CD4-positive, alpha-beta T cell treated with Interleukin-17A for 1 hour (primary cell): Measurements from ENCODE around the gene RXFP4.

Source experiments
- DNase-seq: peaks from one replicate; pipeline ENCODE4 v3.0.0-alpha.2; 2020

Gene RXFP4

DNA sequence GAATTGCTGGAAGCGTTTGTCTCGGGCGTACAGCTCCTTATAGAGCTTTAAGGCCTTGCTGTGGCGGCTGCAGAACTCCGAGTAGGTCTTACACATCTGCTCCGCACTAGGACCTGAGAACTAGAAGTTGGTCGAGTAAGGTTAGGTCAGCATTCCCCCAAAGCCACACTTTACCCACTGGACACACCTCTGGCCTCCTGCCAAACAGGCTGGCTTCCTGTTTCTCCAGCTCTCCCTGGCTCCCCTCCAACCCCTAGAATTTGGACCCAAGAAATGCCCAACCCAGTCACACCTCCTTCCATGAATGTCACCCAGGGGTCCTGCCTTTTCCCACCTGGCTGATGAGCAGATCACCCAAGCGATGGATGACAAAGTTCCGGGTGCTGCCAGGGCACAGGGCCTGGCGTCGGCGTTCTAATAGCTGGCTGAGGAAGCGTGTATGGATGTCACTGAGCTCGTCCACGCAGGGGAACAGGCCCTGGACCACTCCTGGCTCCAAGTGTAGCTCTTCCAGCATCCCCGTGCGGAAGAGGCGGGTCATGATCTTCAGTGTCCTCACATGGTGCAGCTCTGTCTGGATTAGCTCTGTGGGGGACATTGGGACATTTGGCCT is 21.3 kb downstream of the RXFP4 start:
- DNase-seq = no peak

DNA sequence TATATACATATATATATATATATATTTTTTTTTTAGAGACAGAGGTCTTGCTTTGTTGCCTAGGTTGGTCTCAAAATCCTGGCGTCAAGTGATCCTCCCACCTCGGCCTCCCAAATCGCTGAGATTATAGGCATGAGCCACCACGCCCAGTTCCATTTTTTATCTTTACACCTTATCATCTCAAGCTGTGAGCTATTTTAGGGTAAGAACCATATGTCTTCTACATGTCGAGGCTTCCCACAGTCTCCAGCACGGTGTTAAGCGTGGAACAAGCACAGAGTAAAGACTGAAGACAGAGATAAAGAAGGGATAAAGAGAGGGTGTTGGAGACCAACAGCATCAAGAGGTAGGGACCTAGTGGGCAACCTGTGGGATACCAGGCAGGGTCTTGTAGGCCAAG is 22.8 kb downstream of the RXFP4 start:
- DNase-seq = no peak

DNA sequence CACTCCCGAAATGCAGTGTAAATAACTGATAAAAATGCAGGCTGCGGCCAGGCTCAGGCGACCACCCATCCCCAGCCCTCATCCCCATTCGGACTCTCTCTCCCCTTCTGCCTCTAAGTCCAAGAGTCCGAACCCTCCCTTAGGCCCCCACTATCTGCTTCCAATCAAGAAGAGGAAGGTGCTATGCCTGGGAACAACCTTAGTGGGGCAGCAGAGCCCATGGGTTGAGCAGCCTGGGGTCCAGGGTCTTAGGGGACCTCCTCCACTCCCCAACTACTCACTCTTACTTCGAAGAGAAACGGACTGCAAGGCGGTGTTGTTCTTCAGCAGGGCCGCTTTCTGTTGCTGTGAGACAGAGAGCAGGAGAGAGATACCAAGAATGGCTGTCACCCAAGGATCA is 24.7 kb downstream of the RXFP4 start:
- no peak for DNase-seq

DNA sequence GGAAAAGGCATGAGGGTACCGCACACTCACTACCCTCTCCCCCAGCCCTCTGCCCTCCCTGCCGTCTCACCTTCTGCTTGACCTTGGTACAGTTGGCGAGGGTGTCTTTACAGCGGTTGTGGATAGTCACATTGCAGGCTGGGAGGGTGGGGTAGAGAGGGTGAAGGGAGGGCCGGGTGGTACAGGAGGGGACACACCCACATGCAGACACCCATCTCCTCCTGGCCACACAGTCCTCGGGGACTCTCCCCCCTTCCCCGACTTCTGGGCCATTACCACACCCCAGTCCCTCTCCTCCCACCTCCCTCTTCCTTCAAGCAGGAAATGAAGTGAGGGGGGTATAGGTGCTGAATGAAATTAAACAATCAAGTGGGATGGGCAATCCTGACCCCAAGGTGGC is 25.3 kb downstream of the RXFP4 start:
- no peak for DNase-seq

DNA sequence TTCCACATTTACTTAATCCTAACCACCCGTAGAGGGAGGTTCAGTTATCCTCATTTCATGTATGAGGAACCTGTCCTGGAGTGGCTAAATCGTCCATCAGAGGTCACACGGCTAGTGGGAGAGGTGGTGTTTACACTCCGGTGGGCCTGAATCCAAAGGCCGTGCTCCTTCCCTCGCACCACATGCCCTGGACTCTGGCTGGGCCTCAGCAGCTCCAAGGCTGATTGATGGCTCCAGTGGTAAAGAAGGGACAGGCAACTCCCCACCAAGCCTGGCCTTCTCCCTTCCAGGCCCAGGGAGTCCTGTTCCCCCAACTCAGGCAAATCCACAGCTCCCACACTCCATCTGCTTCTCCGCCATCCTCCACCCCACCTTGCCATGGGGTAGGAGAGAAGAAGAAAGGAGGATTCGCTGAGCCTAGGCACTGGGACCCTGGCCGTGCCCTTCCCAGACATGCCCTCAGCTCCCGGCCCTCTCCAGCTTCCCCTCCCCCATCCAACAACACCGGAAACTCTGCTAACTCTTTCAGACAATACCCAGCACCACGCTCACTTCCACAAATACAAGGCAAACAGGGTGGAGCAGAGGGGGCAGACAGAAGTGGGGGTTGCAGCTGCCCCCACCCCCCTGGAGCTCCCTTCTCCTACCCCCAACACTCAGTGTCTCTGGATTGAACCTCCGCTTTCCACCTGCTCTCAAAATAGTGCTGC is 26.1 kb downstream of the RXFP4 start:
- DNase-seq = no peak

DNA sequence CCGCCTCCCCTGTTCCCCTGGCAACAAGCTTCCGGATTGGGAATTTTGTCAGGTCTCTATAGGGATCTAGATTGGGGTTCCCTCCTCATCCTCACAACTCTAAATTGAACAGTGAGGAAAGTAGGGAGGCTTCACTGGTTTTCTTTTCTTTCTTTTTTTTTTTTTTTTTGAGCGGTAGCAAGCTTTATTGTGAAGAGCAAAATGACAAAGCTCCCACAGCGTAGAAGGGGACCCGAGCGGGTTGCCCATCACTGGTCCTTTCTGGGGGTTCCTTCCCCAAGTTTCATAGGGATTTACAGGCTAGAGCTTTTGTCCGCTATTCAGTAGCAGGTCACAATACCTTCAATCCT is 26.6 kb downstream of the RXFP4 start:
- no peak for DNase-seq

DNA sequence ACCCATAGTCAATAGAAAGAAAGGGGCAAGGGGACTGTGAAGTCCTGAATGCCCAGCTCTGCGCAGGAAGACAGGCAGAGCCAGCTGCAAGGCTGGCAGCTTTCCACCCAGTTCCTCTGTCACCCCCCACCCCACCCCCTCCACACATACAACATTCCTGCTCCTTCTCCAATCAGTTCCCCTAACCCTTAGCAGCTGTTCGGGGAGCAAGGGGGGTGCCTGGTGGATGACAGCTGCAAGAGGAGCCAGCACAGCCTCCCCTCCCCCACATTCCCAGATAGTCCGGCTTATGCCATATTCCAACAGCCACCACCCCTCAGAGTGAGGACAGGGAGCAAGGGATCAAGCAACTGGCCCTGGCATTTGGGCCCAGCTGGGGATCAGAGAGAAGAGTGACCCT is 27.2 kb downstream of the RXFP4 start:
- no peak for DNase-seq

DNA sequence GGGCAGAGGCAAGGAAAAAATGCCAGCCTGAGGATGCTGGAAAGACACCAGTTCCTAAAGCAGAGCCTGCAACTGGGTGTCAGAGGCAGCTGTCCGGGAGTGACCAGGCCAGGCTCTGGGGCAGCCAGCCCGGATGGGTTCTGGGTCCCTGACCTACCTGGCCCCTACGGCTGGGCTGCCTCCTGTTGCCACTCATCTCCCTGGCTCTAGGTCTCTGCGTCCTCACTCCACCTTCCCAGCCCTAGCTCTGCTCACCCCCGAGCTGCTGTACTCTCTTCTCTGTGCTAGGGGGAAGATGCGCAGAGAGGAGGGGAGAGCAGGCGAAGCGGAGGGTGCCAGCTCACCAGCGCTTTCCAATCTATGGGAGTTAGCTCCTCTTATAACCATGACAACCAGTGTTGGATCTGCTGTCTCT is 27.9 kb downstream of the RXFP4 start:
- DNase-seq = no peak

DNA sequence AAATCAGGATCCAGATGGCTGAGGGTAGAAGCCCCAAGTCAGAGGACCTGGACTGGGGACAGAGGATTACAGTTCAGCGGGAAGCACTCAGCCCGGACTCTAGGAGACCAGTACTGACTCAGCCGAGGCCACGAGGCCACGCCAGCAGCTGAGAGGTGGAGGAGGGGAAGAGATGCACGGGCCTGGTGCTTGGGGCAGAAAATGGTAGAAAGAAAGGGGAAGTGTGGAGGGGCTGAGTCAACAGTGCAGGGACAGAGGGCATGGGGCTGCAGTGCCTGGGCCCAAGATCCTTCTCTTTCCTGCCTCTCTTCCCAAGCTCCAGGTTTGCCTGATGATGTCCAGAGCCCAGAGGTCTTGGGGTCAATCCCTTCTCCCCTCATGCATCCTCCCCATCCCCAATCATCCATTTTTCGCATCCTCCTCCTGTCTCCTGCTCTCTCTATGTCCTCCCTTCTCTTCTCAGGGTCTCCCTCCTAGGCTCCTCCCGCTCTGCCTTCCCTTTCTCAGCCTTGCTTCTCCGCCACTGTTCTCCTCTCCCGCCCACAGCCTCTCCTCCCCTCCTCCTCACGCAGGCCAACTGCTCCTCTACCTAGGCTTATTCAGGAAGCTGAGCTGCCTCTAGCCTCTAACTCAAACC is 29.2 kb downstream of the RXFP4 start:
- DNase-seq = no peak

DNA sequence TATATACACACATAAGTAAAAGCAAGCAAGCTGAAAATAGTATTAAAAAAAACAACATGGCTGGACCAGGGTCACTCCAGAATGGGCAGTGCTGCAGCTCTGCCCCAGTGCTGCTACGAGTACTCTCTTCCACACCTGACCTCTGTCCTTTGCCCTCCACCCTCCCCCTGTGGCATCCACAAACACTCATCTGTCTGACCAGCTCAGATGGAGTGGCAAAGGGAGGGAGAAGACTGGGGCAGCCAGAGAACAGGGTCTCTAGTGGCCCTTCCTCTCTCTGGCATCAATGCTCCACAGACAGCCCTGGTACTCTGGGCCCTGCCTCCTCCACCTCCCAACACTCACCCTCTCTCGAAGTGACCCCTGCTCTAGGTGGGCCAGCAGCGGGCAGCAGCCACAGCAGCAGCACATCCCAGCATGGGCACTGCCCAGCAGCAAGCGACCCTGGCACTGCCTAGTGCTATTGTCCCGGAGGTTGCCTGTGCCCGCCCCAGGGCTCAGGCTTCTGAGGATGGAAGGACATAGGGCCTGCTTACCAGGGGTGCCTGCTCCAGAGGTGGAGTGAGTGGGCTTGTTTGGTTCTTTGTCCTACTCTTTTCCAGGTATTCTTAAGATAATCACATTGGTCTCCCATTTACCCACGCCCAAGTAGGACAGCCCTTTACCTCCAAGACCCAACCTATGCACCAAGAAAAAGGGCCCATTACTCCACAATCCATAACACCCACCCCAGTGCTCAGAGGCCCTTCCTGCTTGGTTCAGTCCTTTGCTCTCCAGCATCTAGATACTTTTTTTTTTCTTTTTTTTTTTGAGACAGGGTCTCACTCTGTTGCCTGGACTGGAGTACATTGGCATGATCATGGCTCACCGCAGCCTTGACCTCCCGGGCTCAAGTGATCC is 30.7 kb downstream of the RXFP4 start:
- DNase-seq = no peak

DNA sequence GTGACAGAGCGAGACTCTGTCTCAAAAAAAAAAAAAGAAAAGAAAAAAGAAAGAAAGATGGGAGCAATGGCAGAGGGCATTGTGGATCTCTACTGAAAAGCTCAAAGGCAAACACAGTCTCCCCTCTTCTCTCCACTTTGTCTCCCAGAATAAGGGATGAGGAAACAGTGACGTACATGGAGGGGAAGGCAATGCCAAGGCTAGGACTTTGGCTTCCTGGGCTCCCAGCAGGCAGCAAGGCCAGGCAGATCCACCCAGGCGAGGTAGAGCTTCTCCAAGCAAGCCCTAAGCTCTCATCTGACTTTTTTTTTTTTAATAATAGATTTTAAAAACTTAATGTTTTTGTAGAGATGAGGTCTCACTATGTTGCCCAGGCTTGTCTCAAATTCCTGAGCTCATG is 32.3 kb downstream of the RXFP4 start:
- DNase-seq = no peak

DNA sequence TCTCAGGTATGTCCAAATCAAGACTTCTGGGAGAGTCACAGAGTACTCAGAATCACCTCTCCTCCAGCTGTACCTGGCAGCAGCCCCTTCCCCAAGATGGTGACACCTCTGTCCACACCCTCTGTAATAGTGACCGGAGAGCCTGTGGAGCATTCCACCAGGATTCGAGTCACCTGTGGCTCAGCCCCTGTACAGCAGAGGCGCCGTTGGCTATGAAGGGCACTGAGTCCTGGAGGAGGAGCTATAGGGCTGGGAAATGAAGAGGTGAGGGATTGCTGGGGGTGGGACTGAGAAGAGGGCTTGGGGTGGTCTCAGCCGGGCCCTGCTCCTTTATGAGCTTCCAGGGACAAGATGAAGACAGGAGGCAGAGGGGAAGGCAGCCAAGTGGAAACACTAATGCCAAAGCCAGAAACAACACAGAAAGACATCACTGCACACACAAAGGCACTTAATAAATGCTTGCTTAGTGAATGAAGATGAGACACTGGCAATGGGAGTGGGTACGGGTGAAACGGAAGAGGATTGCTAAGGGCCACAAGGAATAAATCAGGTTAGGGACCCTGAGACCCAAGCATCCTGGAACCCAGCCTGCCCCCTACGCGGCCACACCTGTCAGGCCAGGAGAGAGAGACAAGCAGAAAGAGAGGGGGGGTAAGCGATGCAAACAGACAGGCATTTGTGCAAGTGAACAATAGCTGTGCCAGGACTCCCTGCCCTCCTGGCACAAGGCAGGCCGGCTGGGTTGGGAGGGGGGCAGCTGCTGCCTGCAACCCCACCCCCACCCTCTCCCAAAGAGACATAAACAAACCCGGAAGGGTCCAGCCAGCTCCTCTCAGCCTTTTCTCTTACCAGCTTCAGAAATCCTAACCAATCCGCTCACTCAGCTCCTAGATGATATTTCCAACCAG is 33.0 kb downstream of the RXFP4 start:
- no peak for DNase-seq

DNA sequence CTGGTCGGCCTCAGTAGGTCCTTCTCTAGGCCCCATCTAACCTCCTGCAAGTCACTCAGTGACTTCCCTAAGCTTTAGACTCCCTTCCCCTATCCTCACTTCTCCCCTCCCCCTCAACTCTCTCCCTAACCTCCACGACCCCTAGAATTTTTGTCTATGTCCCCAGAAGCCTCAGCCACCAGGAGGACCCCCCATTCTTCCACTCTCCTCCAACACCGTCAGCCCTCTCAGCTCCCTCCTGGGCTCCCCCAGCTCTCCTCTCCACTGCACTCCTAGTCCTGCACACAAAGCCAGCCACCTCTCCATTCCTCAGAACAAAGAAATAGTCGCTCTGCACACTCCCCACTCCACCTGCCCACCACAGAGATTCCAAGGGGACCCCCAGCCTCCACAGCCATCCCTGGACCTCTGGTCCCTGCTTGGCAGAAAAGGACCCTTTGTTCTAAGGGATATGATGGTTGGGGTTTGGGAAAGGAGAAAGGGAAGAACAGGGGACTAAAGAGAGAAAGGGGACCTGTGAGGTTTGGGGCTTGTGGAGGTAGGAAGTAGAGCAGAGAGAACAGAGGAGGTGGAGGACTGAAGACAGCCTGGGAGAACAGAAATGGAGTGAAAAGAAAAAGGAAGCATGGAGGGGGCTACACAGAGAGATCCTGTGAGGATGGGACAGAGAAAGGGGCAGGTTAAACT is 34.1 kb downstream of the RXFP4 start:
- no peak for DNase-seq

DNA sequence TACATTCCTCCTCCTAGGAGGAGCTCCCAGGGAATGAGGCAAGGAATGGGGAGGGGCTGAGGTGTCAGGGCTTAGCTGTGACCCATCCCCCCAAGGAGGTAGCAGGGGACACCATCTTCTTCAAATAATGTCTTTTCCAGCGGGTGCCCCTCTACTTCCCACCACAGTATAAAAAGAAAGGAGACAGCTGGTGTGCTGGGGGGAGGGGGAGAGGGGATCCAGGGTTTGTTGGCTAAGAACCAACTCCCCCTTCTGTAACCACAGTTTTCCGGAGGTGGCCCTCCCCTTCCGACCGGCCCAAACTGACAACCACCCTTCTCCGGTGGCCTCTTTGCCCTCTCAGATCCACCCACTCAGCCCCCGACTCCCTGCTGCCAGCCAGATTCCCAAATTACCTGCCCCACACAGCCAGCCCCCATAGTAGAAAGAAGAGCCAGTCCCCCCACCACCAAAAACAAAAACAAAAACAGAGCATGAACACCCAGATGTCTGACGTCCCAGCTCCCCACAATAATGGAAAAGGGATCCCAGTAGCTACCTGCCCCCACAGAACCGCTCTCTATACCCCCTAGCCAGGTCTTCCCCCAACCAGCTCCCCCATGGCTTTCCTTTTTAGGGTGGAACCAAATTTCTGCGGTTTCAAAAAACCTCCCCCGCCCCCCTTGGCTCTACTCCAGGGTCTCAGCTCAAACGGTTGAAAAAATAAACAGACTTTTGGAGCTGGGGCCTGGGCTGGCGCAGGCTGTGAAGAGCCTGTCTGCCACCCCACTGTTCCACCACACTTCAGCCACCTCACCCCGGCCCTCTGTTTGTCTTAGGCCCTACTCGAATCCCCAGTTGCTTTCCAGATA is 34.8 kb downstream of the RXFP4 start:
- DNase-seq = peak; percentile 76

DNA sequence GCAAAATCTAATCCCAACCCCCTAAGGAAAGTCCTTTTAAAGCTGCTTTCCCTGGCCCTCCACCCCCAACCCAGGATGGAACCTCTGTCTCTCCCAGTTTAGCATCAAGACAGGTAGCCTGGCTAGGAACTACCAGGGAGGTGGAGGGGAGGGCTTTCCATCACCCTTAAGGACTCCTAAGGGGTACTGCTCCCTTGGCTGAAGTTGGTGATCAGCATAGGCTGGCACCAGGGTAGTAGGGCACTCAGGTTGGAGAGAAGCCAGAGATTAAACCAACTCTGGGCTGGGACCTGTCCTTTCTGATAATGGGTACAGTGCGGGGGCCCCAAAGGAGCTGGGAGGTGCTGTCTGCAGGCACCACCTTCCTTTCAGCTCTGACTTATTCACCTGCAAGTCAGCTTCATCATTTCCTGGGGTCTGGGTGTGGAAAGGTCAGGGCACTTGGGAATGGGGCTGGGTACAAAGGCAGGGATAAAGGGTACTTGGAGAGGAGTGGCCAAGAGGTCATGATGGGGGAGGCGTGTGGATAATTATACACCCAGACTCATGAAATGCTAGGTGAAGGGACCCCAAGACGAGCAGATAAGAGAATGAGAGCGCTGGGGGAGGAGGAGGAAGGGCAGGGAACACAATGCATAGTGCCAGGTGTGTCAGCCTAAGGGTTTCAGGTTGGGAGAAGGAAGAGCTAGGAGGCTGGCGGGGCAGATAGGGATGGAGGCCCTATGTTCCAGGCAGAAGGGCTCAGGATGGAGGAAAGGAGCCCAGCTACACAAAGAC is 35.7 kb downstream of the RXFP4 start:
- DNase-seq = no peak

DNA sequence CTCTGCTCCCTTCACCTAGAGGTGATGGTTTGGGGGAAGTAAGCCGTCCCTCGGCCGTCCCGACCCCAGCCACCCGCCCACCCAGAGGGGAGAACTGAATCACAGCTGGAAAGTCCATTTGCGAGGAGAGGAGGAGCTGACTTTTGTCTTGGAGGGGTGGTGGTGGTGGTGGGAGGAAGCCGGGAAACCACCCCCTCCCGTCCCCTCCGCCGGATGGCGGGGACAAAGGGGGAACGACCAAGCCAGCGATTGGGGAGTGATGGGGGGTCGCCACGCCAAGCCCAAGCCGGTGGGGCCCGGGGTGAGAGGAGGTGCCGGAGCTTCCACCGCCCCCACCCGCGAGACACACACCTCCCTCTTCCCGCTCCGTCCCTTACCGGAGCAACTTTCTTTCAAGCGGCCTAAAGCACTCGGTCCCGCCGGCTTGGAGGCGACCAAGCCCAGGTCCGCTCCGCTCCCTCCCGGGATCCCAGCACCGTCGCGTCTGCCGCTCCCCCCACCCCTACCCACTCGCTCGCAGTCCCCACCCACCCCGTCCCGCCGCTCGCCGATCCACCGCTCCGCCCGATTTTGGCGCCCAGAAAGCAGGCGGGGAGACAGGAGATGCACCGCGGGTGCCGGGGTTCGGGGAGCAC is 36.4 kb downstream of the RXFP4 start:
- peak; percentile 58 for DNase-seq

DNA sequence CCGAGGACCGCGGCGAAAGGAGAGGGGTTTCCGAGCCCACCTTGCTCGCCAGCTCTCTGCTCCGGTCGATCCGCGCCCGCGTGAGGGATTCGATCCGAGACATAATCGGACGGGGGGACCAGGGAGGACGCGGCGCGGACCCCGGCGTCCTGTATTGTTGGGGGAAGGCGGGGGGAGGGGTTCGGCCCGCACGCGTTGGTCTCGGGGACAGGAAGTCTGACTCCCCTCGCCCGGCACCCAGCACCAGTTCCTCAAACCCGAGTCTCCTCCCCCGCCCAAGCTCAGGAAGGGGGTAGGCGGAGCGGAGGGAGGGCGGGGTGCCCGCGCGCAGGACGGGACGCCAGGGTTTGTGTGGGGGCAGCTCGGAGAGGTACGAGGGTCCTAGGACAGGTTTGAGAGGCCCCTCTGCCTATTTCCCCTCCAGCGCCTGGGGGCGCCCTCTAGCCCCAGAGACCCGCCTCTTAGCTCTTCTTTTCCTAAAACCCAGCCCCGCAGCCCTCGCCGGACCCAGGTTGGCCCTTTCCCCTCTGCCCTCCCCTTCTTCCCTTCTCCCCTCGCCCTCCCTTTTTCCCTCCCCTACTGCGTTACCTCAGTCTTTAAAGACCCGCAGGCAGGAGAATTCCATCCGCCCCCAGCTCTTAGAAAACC is 37.0 kb downstream of the RXFP4 start, which contains the start of gene ARHGEF2:
TSS of gene ARHGEF2 (minus strand) at position 223 of the 648 bp plus-strand sequence. CDS start at position 103, 120 bp downstream.
- peak; percentile 79 for DNase-seq

DNA sequence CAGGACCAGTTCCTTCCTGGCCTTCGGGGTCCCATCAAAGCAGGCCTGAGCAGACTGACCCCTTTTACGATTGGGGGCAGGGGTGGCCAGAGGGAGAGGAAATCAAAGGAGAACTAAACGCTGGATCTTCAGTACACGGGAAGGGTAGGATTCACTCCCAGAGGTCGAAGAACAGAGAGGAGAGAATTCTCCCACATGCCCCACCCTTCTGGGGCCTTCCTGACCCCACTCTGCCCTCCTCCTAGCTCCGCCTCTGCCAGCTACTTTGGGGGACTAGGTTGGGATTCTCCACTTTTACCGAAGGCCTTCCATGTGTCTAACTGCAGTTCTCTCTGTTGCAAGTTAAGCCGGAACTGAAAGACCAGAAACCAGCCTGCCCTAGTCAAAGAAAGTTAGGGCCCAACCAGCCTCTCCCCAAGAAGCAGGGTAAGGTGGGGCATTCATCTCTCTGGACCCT is 37.6 kb downstream of the RXFP4 start:
- DNase-seq = peak; percentile 35
